ENCODE data around the gene CCDC71L.

- no peak for TF ChIP-seq CTCF (IDR thresholded peaks at IDR 0.05; ENCODE audit: insufficient read depth, low read length, poor library complexity, severe bottlenecking)
- TF ChIP-seq EZH2phosphoT487 (conservative IDR thresholded peaks at IDR 0.05; ENCODE audit: low read length) = no peak
Observed at GRCh38 chr7:106641416-106641815, 19.5 kb downstream of the CCDC71L start.
